ENCODE data around the gene REEP1.

GRCh38 chr2:86284987-86285386, 52.4 kb downstream of the REEP1 start:
- TF ChIP-seq CTCF (IDR thresholded peaks at IDR 0.05) (no peak), POLR2A (IDR thresholded peaks at IDR 0.05) (no peak)

Data from Peyer's patch (tissue), 4 donors.